ENCODE data around the gene DCTPP1. TPM values are rescaled to one million over a fixed set of nuclear protein-coding genes. Genes with fewer than 3 reads are reported as not detected.

DCTPP1 gene
- total and polyA plus RNA-seq, 2 of the 13 experiments (the other 11 are each of a cell fraction or from before 2014, with no cell fraction given) = 54.8 to 74.4 TPM

DNA sequence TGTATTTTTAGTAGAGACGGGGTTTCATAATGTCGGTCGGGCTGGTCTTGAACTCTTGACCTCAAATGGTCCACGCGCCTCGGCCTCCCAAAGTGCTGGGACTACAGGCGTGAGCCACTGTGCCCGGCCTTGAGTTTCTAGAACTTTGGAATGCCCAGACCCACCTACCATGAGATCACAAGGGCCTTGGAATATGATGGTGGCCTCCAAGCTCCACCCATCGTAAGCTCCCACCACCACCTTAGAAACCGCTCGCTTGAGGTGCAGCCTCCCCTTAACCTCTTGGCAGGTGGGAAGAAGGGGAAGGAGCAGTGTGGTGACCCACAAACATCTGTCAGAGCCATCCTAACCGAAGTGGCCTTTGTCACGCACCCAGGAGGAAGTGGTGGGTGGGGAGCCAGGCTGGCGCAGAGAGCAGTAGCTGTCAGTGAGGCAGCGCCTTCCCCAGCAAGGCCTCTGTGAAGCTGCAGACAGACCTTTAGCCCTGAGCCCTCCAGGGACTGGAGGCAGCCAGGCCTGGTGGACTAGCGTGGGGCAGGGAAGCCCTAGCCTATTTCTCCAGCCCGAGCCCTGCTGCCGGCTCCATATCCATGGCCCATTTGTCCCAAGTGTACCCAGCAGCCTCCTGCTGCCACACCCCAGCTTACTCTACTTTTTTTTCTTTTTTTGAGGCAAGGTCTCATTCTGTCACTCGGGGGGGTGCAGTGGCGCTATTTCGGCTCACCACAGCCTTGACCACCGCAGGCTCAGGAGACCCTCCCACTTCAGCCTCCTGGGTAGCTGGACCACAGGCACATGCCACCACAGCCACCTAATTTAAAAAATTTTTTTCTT is 28.9 kb upstream of the DCTPP1 start (continued):
- TF ChIP-seq, protein P1, sequence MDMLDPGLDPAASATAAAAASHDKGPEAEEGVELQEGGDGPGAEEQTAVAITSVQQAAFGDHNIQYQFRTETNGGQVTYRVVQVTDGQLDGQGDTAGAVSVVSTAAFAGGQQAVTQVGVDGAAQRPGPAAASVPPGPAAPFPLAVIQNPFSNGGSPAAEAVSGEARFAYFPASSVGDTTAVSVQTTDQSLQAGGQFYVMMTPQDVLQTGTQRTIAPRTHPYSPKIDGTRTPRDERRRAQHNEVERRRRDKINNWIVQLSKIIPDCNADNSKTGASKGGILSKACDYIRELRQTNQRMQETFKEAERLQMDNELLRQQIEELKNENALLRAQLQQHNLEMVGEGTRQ (IDR thresholded peaks at IDR 0.05; ENCODE audit: low read depth, low read length) = no peak
- TF ChIP-seq, protein P1 (CRISPR knock-in tag; IDR thresholded peaks at IDR 0.05; ENCODE audit: borderline replicate concordance) = no peak; the same call in 1 of the 2 replicates
- TF ChIP-seq ZNF788 (CRISPR knock-in tag; IDR thresholded peaks at IDR 0.05; ENCODE audit: borderline replicate concordance) (peak; percentile 72; the same call in 1 of the 2 replicates), ISX (CRISPR knock-in tag; conservative IDR thresholded peaks at IDR 0.05) (no peak), SIX1 (CRISPR knock-in tag; IDR thresholded peaks at IDR 0.05; ENCODE audit: borderline replicate concordance) (no peak), ZNF766 (CRISPR knock-in tag; IDR thresholded peaks at IDR 0.05; ENCODE audit: borderline replicate concordance) (peak; percentile 83; the same call in 1 of the 2 replicates), CCDC6 (CRISPR knock-in tag; IDR thresholded peaks at IDR 0.05) (no peak; the same call in 1 of the 2 replicates), ZHX2 (IDR thresholded peaks at IDR 0.05; ENCODE audit: low read depth) (0 out of 2 replicates have a peak, but pooled peaks have one; percentile 54), ZHX2 (CRISPR knock-in tag; IDR thresholded peaks at IDR 0.05; ENCODE audit: borderline replicate concordance) (no peak), ZNF572 (CRISPR knock-in tag; IDR thresholded peaks at IDR 0.05) (peak; percentile 64; the same call in 1 of the 2 replicates), YEATS2 (CRISPR knock-in tag; IDR thresholded peaks at IDR 0.05; ENCODE audit: borderline replicate concordance) (no peak), TEAD3 (CRISPR knock-in tag; optimal IDR thresholded peaks at IDR 0.05; ENCODE audit: borderline replicate concordance) (peak; percentile 44), SP2 (CRISPR knock-in tag; IDR thresholded peaks at IDR 0.05) (peak; percentile 38; the same call in 1 of the 2 replicates), HOXA7 (CRISPR knock-in tag; IDR thresholded peaks at IDR 0.05) (no peak), HES4 (CRISPR knock-in tag; IDR thresholded peaks at IDR 0.05; ENCODE audit: borderline replicate concordance) (peak; percentile 71; the same call in 1 of the 2 replicates)
- TF ChIP-seq, protein P2, sequence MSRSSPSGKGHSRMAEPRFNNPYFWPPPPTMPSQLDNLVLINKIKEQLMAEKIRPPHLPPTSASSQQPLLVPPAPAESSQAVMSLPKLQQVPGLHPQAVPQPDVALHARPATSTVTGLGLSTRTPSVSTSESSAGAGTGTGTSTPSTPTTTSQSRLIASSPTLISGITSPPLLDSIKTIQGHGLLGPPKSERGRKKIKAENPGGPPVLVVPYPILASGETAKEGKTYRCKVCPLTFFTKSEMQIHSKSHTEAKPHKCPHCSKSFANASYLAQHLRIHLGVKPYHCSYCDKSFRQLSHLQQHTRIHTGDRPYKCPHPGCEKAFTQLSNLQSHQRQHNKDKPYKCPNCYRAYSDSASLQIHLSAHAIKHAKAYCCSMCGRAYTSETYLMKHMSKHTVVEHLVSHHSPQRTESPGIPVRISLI (CRISPR knock-in tag; IDR thresholded peaks at IDR 0.05; ENCODE audit: borderline replicate concordance) = peak; percentile 68; the same call in 1 of the 2 replicates
- TF ChIP-seq, protein P3, sequence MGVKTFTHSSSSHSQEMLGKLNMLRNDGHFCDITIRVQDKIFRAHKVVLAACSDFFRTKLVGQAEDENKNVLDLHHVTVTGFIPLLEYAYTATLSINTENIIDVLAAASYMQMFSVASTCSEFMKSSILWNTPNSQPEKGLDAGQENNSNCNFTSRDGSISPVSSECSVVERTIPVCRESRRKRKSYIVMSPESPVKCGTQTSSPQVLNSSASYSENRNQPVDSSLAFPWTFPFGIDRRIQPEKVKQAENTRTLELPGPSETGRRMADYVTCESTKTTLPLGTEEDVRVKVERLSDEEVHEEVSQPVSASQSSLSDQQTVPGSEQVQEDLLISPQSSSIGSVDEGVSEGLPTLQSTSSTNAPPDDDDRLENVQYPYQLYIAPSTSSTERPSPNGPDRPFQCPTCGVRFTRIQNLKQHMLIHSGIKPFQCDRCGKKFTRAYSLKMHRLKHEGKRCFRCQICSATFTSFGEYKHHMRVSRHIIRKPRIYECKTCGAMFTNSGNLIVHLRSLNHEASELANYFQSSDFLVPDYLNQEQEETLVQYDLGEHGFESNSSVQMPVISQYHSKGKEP (CRISPR knock-in tag; IDR thresholded peaks at IDR 0.05) = no peak

Measured in HepG2 (cell line).